HFFc6 (cell line): ENCODE measurements around the gene MCM9. TPM values are rescaled to one million over a fixed set of nuclear protein-coding genes. Genes with fewer than 3 reads are reported as not detected.

Experiments
- DNase-seq: peaks from one replicate; pipeline ENCODE4 v3.0.0-alpha.2; 2018
- H3K27ac Mint-ChIP-seq: 2 replicates; pipeline ENCODE4 v1.8.0; 2020; ENCODE audit warnings: mild to moderate bottlenecking, mixed read lengths
- H3K27me3 Mint-ChIP-seq: 2 replicates; pipeline ENCODE4 v1.8.0; 2021; ENCODE audit warnings: mild to moderate bottlenecking, moderate library complexity, mixed read lengths; ENCODE audit not compliant: insufficient read depth
- H3K36me3 Mint-ChIP-seq: 2 replicates; pipeline ENCODE4 v1.8.0; 2021; ENCODE audit warnings: low read depth, mixed read lengths
- H3K4me1 Mint-ChIP-seq: 2 replicates; pipeline ENCODE4 v1.8.0; 2020; ENCODE audit warnings: low read depth, mixed read lengths
- H3K4me3 Mint-ChIP-seq: 2 replicates; pipeline ENCODE4 v1.8.0; 2020; ENCODE audit warnings: mild to moderate bottlenecking, moderate library complexity, mixed read lengths
- H3K9me3 Mint-ChIP-seq: 2 replicates; pipeline ENCODE4 v1.8.0; 2020; ENCODE audit warnings: mild to moderate bottlenecking, mixed read lengths
- total RNA-seq, 6 experiments: library from RNA; stranded (reverse); fragmentation: NEBNext Ultra II Directional; extraction: Animal tissue kit (Norgen Biotek cat#: 25700); gene quantifications; 2 replicates in 1 of 6; 3 replicates in 5 of 6; pipeline ENCODE4 v1.2.3, GENCODE V29; 2021
- TF ChIP-seq, protein P1 (sequence below): fragments of 200-600 bp; sonication (generic); IDR thresholded peaks from 2 replicates; pipeline ENCODE4 v1.5.0; 2021; ENCODE audit warnings: antibody characterized with exemption, mild to moderate bottlenecking

Gene MCM9
- total RNA-seq, 6 experiments from 2014 or later, result 4.6 to 5.7 (median 5.0) TPM

DNA sequence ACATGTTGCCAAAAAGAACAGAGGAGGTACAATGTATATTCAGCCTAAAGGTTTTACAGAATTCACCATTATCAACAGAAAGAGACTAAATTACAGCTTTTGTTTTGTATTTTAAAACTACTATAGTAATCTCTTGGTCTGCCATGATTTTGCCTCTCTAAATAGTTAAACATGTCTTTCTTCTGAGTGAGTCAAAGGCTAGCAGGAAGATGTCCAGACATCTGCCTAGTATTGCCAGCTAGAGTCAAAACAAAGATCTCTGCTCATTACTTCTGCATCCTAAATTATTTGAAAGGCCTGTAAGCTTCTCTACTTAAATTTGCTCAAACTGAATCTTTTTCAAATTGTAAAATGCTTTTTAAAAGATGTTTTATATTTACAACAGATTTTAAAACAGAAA is 32.2 kb downstream of the MCM9 start:
- Mint-ChIP-seq H3K9me3 (no peaks in the 10 kb centered on the region), H3K4me1 (peaks cover 54% of the 10 kb centered on the region), H3K4me3 (no peak overlapping the region), H3K27ac (peak overlapping the region; percentile 69), H3K27me3 (no peaks in the 10 kb centered on the region), H3K36me3 (peaks cover 28% of the 10 kb centered on the region)
- TF ChIP-seq, protein P1, sequence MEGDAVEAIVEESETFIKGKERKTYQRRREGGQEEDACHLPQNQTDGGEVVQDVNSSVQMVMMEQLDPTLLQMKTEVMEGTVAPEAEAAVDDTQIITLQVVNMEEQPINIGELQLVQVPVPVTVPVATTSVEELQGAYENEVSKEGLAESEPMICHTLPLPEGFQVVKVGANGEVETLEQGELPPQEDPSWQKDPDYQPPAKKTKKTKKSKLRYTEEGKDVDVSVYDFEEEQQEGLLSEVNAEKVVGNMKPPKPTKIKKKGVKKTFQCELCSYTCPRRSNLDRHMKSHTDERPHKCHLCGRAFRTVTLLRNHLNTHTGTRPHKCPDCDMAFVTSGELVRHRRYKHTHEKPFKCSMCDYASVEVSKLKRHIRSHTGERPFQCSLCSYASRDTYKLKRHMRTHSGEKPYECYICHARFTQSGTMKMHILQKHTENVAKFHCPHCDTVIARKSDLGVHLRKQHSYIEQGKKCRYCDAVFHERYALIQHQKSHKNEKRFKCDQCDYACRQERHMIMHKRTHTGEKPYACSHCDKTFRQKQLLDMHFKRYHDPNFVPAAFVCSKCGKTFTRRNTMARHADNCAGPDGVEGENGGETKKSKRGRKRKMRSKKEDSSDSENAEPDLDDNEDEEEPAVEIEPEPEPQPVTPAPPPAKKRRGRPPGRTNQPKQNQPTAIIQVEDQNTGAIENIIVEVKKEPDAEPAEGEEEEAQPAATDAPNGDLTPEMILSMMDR, result no peak
- peak; percentile 18 for DNase-seq

DNA sequence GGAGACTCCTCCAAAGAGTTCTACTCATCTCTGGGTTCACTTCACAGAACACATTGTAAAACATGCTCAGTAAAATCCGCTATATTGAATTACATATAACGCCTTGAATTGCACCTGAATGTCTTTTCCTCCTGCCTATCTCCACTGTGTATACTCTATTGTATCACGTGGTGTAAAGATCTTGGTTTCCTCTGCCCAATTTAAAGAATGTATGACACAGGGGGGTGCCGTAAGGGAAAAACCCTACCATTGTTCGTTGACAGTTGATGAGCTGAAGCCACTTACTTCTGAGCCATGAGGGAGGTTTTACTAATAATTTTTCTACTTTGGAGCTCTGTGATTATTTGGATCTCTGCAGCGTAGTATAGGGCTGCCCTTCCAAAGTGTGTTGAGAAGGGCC is 35.0 kb downstream of the MCM9 start:
- Mint-ChIP-seq H3K36me3 (peaks cover 26% of the 10 kb centered on the region), H3K27ac (no peak overlapping the region), H3K4me1 (peaks cover 62% of the 10 kb centered on the region), H3K4me3 (no peak overlapping the region), H3K27me3 (no peaks in the 10 kb centered on the region), H3K9me3 (no peaks in the 10 kb centered on the region)
- TF ChIP-seq, protein P1, result no peak
- DNase-seq, result no peak

DNA sequence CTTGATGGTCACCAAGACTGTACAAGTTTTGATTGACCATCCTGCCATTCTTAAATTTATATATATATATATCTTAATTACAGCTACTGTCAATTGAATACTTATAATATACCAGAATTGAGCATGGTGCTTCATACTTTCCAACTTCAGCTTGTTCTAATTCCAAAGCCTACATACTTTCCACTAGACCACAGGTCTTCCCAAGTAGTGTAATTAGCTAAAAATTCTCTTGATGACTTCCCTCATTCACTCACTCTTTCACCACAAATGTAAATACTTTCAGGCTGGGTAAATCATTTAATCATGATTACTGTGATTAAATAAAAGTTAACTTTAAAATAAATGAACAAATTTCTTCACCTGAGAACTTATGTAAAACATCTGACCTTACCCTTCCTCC is 37.6 kb downstream of the MCM9 start:
- Mint-ChIP-seq H3K4me1 (peaks cover 49% of the 10 kb centered on the region), H3K4me3 (no peak overlapping the region), H3K36me3 (peaks cover 16% of the 10 kb centered on the region), H3K27ac (peak overlapping the region; percentile 54), H3K27me3 (0 out of 2 replicates have a peak, but pooled peaks cover 3% of the 10 kb centered on the region), H3K9me3 (no peaks in the 10 kb centered on the region)
- TF ChIP-seq, protein P1, result no peak
- DNase-seq, result no peak

DNA sequence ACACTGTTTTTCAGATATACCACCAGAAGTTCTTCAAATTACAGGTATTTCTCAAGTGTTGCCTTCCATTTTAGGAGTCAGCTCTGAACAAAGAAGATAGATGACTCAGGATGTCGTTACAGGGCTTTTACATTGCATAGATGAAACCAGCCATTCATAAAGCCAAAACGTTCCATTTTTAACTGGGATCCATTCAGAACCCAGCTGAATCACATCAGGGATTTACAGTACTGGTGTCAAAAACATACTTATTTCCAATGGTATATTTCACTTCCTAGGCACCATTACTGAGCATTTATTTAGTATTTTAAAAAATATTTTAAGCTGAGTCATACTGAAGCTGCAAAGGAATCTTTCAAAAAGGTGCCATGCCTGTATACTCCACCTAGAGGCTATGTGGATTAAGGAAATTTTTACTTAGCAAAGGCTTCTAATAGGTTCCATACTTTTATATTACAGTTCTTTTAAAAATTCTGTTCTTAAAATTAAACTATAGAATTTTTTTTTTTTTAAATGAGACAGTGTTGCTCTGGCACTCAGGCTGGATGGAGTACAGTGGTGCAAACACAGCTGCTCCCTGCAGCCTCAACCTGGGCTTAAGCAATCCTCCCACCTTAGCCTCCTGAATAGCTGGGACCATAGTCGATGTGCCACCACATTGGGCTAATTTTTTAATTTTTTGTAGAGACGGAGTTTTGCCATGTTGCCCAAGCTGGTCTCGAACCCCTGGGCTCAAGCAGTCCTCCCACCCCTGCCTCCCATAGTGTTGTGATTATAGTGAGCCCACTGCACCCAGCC is 38.4 kb downstream of the MCM9 start:
- TF ChIP-seq, protein P1, result peak; percentile 75
- Mint-ChIP-seq H3K4me3 (peak overlapping the region; percentile 93), H3K4me1 (peaks cover 49% of the 10 kb centered on the region), H3K36me3 (peaks cover 16% of the 10 kb centered on the region), H3K27me3 (0 out of 2 replicates have a peak, but pooled peaks cover 3% of the 10 kb centered on the region), H3K27ac (peak overlapping the region; percentile 90), H3K9me3 (no peaks in the 10 kb centered on the region)
- peak; percentile 54 for DNase-seq

DNA sequence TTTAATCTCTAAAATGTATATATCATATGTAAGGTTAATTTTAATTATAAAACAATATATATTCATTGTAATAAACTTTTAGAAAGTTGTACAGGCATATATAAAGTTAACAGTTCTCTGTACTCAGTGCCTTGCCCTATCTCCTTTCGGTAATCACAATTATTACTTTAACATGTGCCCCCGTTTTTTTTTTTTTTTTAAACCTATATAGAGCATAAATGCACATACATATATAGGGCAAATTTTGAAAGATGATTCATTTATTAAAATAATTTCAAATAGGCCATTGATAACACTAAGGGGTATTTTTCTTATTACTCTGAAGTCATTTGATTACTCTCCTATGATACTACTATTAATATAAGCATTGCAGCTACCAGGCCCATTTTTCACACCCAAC is 39.1 kb downstream of the MCM9 start:
- Mint-ChIP-seq H3K4me1 (peaks cover 52% of the 10 kb centered on the region), H3K4me3 (peak overlapping the region; percentile 93), H3K36me3 (peaks cover 16% of the 10 kb centered on the region), H3K27me3 (0 out of 2 replicates have a peak, but pooled peaks cover 3% of the 10 kb centered on the region), H3K9me3 (no peaks in the 10 kb centered on the region), H3K27ac (peak overlapping the region; percentile 90)
- TF ChIP-seq, protein P1, result no peak
- DNase-seq, result no peak
